Right kidney (tissue), 1 donor: ENCODE measurements around the gene RNASET2.
"Not testable (repeated sequence)": the region's sequence is repeated elsewhere in the genome, so short reads cannot be mapped to it uniquely, and the experiment has no call there.

Experiments used
- DNase-seq: peaks from one replicate; pipeline ENCODE4 v3.0.0-alpha.2; 2016

RNASET2 gene

GRCh38 chr6:166949528-166950442 is 6.6 kb downstream of the RNASET2 start:
- no peak for DNase-seq

GRCh38 chr6:166948724-166949123 is 7.6 kb downstream of the RNASET2 start:
- not testable (repeated sequence) for DNase-seq

GRCh38 chr6:166947251-166947650 is 9.1 kb downstream of the RNASET2 start:
- DNase-seq, result no peak

GRCh38 chr6:166946125-166946524 is 10.2 kb downstream of the RNASET2 start:
- no peak for DNase-seq

- DNase-seq, result no peak
Measured at GRCh38 chr6:166944666-166945256, 11.6 kb downstream of the RNASET2 start.

GRCh38 chr6:166942393-166943168 is 13.8 kb downstream of the RNASET2 start:
- no peak for DNase-seq

GRCh38 chr6:166940643-166941068 is 15.7 kb downstream of the RNASET2 start:
- no peak for DNase-seq

DNA sequence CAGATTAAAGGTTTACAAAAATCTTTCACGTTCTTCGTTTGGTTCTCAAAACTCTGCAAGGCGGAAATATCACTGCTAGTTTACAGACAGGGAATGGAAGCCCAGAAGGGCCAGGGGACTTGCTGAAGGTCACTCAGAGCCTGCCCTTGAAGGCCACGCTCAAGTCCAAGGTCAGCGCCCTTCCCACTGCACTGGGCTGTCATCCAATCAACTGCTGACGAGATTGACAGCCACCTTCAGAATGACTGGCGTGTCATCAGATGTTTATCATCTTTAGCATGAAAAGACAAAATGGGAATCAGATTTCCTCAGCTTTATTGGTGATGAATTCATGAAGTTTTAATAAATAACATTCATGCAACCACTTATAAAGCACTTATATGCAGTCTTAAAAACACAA is 16.5 kb downstream of the RNASET2 start:
- DNase-seq, result no peak

GRCh38 chr6:166939345-166939744 is 17.0 kb downstream of the RNASET2 start:
- no peak for DNase-seq

- DNase-seq, result no peak
Measured at GRCh38 chr6:166938704-166939103, 17.6 kb downstream of the RNASET2 start.

GRCh38 chr6:166938150-166938549 is 18.2 kb downstream of the RNASET2 start:
- no peak for DNase-seq

DNA sequence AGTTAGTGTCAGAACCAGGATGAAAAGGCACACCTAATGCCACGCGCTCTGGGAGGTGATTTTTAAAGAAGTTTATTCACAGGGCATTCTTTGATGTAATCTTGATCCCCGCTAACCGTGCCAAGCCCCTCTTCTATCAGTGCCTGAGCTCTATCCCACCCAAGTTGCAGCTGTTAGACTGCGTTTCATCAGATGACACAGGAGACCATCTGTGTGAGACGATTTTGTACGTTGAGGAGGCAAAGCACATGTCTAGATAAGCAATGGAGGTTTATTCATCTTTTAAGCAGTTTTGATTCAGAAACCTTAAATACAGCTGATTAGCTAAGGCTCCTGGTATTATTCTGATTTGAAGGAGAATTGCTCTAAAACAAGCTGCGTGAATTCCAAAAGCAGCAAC is 18.6 kb downstream of the RNASET2 start:
- DNase-seq, result no peak

DNA sequence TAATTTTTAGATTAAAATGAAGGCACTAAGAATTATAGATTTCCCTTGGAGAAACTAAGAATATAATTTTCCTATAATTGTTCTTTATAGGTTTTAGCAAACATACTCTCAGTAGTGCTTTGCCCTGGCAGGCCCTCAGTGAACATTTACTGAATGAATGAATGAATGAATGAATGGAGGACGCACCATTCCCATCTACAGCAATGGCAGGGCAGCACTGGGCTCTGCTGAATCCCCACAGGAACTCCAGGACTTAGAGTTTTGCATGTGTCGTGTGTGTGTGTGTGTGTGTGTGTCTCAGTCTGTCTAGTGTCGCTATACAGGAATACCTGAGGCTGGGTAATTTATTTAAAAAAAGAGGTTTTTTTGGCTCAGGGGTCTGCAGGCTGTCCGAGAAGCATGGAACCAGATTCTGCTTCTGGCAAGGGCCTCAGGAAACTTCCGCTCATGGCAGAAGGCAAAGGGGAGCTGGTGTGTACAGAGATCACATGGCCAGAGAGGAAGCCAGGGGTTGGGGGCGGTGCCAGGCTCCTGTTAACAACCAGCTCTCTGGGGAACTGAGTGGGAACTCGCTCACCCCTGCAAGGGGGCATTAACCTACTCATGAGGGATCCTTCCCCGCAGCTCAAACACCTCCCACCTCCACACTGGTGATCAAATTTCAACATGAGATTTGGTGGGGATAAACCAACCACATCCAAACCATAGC is 20.1 kb downstream of the RNASET2 start:
- DNase-seq, result no peak

GRCh38 chr6:166935353-166935752 is 21.0 kb downstream of the RNASET2 start:
- DNase-seq, result no peak

- DNase-seq, result no peak
Measured at GRCh38 chr6:166934174-166934573, 22.2 kb downstream of the RNASET2 start.

DNA sequence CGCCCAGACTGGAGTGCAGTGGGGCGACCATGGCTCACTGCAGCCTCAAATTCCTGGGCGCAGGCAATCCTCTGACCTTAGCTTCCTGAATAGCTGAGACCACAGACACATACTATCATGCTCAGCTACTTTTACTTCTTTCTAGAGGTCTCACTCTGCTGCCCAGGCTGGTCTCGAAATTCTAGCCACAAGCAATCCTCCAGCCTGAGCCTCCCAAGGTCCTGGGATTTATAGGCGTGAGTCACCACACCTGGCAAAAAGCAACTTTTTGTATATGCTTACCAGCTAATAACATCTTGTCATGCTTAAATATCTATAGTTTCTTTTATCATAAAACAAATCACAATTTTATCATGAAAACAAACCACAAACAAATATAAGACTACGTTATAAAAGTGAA is 23.0 kb downstream of the RNASET2 start:
- DNase-seq, result no peak

DNA sequence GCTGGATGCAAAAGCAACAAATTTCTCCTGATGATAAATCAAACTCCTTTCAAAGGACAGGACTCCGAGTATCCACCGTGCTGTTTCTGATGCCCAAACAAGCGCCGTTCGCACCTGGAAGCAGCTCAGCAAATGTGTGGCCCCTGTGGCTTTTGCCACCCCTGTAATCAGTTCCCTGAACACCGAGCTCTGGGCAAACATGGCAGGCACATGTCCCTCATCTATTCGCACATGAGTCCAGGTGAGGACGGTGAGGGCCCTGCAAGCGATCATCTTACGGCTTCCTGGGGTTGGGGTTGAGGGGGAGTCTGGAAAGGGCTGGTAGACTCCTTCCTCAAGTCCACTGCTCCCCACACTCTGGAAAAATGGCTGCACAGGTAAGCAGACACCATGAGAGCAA is 23.7 kb downstream of the RNASET2 start:
- no peak for DNase-seq

DNA sequence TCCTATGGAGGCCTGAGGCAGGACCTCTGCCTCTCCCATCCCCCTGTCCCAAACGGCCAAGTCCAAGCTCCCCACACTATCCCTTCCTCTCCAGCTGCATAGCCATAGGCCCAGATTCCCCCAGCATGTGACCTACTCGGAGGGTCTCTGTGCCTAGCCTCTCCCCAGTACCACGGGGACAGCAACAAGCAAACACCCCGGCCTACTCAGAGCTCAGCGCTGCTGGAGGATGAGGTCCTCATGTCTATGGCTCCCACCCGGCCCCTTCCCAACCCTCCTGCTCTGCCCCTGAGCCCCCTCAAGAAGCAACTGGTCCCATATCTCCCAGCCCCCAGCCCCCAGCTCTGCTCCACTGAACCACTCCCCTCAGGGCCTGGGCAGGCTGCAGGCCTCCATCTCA is 24.2 kb downstream of the RNASET2 start:
- no peak for DNase-seq

DNA sequence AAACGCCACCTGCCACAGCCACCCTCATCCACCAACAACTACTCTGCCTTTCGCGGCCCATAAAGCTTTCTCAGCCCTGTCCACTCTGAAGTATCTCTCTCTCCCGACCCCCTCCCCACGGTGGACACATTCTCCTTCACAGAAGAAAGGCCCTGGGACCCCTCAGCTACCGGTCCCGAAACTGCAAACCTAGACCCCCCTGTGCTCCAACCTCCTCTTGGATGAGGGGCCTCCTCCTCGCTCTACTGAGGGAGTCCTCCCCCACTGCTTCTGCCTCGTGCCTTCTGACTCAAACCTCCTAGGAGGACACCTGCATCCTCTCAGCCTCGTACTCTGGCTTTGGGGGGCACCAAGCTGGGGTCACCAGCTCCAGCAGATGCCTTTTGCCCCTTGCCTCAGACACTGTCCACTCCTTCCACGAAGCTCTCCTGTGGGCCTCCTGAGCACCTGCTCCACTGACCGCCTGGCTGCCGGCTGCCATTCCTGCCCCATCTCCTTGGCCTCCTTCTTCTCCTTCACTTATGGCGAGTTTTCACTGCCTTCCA is 24.9 kb downstream of the RNASET2 start:
- DNase-seq, result no peak

GRCh38 chr6:166930354-166930891 is 25.9 kb downstream of the RNASET2 start:
- DNase-seq, result no peak

GRCh38 chr6:166929542-166930189 is 26.7 kb downstream of the RNASET2 start:
- DNase-seq, result no peak
